Measurements from ENCODE around the gene UTY.

UTY gene

DNA sequence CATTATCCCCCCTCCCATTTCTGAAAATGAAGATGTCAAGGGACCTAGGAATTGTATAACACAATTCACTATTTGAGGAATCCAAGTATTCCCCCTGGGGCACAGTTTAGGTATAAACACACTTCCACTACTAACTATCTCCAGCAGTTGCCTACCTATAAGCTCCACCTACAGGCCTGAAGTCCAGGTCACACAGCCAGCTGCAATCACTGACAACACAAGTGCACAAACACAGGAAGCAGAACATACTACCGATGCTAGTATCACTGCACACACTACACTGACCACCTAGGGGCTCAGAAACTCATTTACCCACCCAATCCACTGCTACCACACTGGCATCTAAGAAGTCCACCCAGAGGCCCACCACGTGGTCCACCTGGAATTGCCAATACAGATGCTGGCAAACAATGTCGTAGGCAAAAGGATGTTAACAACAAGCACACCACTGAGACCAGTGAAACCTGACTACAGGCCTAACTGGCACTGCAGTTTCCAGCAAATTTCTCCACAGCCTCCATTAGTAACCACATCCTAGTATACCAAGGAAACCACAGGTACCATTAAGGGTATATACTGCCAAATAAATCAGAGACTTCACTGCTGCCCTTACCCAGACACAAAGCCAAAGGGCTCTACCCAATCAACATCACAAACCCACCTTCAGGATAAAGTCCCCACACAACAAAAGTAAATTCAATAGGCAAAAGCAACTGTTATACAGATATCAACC lies 47.4 kb downstream of the UTY start:
- Histone ChIP-seq H3K27me3 (replicated peaks; ENCODE audit: control insufficient read depth, insufficient read depth, low read length) (no peaks in the 10 kb centered on the region), H3K4me3 (replicated peaks; ENCODE audit: low read depth, low read length) (no peak overlapping the region), H3K36me3 (ENCODE audit: control insufficient read depth, insufficient read depth, low read length) (no peaks in the 10 kb centered on the region)
- no peak for DNase-seq (ENCODE audit: extremely low read depth, insufficient read length)
- TF ChIP-seq, protein P1, sequence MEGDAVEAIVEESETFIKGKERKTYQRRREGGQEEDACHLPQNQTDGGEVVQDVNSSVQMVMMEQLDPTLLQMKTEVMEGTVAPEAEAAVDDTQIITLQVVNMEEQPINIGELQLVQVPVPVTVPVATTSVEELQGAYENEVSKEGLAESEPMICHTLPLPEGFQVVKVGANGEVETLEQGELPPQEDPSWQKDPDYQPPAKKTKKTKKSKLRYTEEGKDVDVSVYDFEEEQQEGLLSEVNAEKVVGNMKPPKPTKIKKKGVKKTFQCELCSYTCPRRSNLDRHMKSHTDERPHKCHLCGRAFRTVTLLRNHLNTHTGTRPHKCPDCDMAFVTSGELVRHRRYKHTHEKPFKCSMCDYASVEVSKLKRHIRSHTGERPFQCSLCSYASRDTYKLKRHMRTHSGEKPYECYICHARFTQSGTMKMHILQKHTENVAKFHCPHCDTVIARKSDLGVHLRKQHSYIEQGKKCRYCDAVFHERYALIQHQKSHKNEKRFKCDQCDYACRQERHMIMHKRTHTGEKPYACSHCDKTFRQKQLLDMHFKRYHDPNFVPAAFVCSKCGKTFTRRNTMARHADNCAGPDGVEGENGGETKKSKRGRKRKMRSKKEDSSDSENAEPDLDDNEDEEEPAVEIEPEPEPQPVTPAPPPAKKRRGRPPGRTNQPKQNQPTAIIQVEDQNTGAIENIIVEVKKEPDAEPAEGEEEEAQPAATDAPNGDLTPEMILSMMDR (IDR thresholded peaks at IDR 0.05; ENCODE audit: insufficient read depth, low read length, poor library complexity, severe bottlenecking): no peak

DNA sequence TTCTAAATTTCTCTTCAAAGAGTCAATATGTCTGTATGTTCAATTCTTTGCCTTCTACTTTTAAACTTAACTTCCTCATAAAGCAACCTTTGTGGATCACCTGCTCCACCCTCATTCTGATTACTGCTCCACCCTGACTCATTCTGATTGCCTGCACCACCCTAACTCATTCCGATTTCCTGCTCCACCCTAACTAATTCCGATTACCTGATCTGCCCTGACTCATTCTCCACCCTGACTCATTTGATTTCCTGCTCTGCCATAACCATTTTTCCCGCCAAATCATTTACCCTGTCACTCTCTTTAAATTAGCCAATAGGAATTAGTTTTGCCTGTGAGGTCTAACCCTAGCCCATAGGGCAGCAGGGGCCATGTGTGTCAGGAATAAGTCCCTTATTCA lies 50.3 kb downstream of the UTY start:
- no peaks in the 10 kb centered on the region for H3K27me3 ChIP-seq (replicated peaks; ENCODE audit: control insufficient read depth, insufficient read depth, low read length)
- no peak for DNase-seq (ENCODE audit: extremely low read depth, insufficient read length)
- no peaks in the 10 kb centered on the region for H3K36me3 ChIP-seq (ENCODE audit: control insufficient read depth, insufficient read depth, low read length)
- H3K4me3 ChIP-seq (replicated peaks; ENCODE audit: low read depth, low read length): no peak overlapping the region
- TF ChIP-seq, protein P1 (IDR thresholded peaks at IDR 0.05; ENCODE audit: insufficient read depth, low read length, poor library complexity, severe bottlenecking): no peak

DNA sequence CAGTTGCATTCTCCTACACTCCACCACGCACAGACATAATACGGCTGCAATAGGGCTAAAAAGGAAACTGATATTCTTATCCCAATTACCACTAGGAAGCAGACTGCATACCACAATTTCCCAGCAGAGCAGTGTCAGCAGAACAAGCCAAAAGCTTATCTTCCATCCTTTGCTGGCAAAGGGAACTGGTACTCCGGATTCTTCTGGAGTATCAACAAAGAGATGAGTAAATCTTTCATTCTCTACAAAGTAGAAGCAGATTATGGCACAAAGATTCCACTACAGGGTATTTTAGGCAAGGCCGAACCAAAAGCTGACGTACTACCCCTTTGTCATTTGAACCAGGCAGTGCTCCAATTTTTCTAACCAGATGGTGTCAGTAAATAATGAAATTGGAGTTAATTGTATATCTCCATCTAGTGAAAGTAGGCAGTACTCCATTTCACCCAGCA lies 56.5 kb downstream of the UTY start:
- no peaks in the 10 kb centered on the region for H3K27me3 ChIP-seq (replicated peaks; ENCODE audit: control insufficient read depth, insufficient read depth, low read length)
- H3K4me3 ChIP-seq (replicated peaks; ENCODE audit: low read depth, low read length): no peak overlapping the region
- no peak for DNase-seq (ENCODE audit: extremely low read depth, insufficient read length)
- TF ChIP-seq, protein P1 (IDR thresholded peaks at IDR 0.05; ENCODE audit: insufficient read depth, low read length, poor library complexity, severe bottlenecking): no peak
- H3K36me3 ChIP-seq (ENCODE audit: control insufficient read depth, insufficient read depth, low read length): no peaks in the 10 kb centered on the region

DNA sequence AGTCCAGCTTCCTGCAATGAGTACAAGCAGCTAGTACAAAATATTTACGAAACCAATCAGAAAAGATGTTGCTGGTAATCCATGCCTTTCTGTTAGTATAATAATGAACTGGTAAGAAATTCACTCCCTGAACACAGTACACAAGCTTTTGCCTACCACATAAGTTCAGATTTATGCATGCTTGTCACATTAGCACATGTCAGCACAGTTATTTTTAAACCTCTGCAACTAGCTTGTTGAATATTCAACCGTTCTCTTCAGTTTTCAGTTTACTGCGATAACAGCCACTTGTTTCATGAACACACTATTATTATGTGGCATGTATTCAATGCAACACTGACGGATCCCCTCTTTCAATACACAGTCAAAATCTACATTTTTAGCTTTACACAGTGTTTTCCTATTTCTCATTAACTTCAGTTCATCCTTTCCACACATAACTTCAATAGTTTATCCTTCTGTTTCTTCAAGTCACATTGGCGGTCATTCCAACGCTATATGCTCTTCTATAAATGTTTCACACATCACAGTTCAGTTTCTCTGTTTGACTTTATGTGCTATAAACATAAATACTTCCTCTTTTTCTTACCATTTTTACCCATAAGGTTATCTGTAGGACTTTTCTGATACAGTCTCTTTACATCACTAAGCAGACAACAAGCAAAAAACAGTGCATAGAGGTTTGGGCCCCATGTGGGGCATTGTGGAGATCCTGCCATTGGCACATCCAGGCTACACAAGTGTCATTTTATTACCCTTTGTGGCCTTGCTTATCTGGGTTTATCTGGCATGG lies 62.8 kb downstream of the UTY start:
- TF ChIP-seq, protein P1 (IDR thresholded peaks at IDR 0.05; ENCODE audit: insufficient read depth, low read length, poor library complexity, severe bottlenecking): no peak
- no peak for DNase-seq (ENCODE audit: extremely low read depth, insufficient read length)
- H3K27me3 ChIP-seq (replicated peaks; ENCODE audit: control insufficient read depth, insufficient read depth, low read length): no peaks in the 10 kb centered on the region
- H3K4me3 ChIP-seq (replicated peaks; ENCODE audit: low read depth, low read length): no peak overlapping the region
- H3K36me3 ChIP-seq (ENCODE audit: control insufficient read depth, insufficient read depth, low read length): no peaks in the 10 kb centered on the region

DNA sequence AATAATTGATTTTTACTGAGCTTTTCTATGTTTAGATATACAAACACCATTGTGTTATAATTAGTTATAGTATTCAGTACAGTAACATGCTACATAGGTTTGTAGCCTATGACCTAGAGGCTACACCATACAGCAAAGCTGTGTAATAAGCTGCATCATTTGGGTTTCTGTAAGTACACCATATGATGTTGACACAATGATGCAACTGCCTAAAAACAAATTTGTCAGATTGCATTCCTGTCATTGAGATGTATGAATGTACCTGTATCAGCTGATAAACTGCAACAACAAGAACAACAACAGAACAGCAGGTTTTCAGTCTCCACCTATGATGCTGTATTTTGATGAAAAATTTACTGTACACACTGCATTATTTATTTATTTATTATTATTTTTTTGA lies 64.3 kb downstream of the UTY start:
- TF ChIP-seq, protein P1 (IDR thresholded peaks at IDR 0.05; ENCODE audit: insufficient read depth, low read length, poor library complexity, severe bottlenecking): no peak
- no peaks in the 10 kb centered on the region for H3K36me3 ChIP-seq (ENCODE audit: control insufficient read depth, insufficient read depth, low read length)
- no peak overlapping the region for H3K4me3 ChIP-seq (replicated peaks; ENCODE audit: low read depth, low read length)
- no peaks in the 10 kb centered on the region for H3K27me3 ChIP-seq (replicated peaks; ENCODE audit: control insufficient read depth, insufficient read depth, low read length)
- DNase-seq (ENCODE audit: extremely low read depth, insufficient read length): no peak

Measured in GM06990 (cell line).